Peyer's patch (tissue), 4 donors: ENCODE measurements around the gene CCDC192.

Source experiments
- POLR2A ChIP-seq, 2 donors: fragments of 450-650 bp; IDR thresholded peaks; one replicate each; pipeline ENCODE4 v1.5.1; 2017; ENCODE audit warnings: antibody characterized with exemption in 2 of 2, mild to moderate bottlenecking in 2 of 2, moderate library complexity in 2 of 2
- TF ChIP-seq, protein P1 (sequence below), 6 experiments: fragments of 450-650 bp in 4 of 6; fragments of 200-600 bp in 2 of 6; sonication (generic) in 1 of 6; IDR thresholded peaks; one replicate each; pipeline ENCODE4 v1.5.1; 2017 to 2019; ENCODE audit warnings: antibody characterized with exemption in 6 of 6, mild to moderate bottlenecking in 3 of 6, moderate library complexity in 1 of 6

DNA sequence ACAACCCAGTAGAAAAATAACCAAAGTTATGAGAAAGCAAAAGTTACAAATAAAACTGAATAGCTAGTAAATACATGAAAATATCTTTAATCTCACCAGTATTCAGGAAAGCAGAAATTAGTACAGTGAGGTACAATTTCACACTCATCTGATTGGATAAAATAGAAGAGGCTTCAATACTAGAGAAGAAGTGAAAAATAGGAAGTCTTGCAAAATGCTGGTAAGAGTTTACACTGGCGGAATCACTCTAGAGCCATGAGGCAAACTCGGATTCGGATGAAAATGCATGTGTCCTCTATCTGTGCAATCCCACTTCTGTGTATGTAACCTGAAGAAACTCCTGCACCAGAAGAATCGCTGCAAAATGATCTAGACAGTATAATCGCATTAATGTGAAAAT lies 128.9 kb downstream of the CCDC192 start:
- no peak for TF ChIP-seq POLR2A (IDR thresholded peaks at IDR 0.05)
- TF ChIP-seq, protein P1, sequence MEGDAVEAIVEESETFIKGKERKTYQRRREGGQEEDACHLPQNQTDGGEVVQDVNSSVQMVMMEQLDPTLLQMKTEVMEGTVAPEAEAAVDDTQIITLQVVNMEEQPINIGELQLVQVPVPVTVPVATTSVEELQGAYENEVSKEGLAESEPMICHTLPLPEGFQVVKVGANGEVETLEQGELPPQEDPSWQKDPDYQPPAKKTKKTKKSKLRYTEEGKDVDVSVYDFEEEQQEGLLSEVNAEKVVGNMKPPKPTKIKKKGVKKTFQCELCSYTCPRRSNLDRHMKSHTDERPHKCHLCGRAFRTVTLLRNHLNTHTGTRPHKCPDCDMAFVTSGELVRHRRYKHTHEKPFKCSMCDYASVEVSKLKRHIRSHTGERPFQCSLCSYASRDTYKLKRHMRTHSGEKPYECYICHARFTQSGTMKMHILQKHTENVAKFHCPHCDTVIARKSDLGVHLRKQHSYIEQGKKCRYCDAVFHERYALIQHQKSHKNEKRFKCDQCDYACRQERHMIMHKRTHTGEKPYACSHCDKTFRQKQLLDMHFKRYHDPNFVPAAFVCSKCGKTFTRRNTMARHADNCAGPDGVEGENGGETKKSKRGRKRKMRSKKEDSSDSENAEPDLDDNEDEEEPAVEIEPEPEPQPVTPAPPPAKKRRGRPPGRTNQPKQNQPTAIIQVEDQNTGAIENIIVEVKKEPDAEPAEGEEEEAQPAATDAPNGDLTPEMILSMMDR (IDR thresholded peaks at IDR 0.05), result no peak
